ENCODE data around the gene IL25.
"Not testable (repeated sequence)": the region's sequence is repeated elsewhere in the genome, so short reads cannot be mapped to it uniquely, and the experiment has no call there.

IL25 gene

DNA sequence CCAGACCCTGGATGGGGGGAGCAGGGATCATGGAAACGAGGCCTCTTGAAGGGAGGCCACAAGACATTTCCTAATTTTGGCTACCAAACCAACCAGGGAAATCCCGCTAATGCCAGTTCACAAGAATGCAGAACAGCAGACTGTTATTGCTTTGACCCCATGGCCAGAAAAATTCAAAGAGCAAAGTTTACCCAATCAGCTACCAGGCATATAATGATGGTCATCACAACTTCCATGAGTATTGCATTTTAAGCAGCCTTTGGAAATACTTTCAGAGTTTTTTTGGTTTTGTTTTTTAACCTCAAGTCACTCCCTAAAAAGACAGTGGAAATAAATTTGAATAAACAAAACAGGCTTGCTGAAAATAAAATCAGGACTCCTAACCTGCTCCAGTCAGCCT is at the start of gene IL25:
TSS of gene IL25 (plus strand) at position 301 of the 400 bp plus-strand sequence.
- no peak for DNase-seq (ENCODE audit: low spot score)

DNA sequence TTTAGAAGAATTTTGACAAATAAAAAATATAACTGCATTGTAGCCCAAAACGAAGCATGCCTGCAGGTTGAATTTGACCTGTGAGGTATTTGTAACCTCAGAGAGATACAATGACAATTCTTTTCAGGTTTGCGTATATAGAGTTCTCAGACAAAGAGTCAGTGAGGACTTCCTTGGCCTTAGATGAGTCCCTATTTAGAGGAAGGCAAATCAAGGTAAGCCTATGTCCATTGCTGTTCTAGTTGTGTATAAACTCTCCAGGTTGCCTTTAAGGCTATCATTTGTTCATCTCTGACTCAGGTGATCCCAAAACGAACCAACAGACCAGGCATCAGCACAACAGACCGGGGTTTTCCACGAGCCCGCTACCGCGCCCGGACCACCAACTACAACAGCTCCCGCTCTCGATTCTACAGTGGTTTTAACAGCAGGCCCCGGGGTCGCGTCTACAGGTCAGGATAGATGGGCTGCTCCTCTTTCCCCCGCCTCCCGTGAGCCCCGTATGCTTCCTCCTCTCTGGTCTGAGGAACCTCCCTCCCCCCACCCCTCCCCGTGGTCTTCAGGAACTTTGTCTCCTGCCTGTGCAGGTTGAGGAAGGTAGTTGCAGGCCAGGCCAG is 48.7 kb upstream of the IL25 start:
- no peak for DNase-seq (ENCODE audit: low spot score)

DNA sequence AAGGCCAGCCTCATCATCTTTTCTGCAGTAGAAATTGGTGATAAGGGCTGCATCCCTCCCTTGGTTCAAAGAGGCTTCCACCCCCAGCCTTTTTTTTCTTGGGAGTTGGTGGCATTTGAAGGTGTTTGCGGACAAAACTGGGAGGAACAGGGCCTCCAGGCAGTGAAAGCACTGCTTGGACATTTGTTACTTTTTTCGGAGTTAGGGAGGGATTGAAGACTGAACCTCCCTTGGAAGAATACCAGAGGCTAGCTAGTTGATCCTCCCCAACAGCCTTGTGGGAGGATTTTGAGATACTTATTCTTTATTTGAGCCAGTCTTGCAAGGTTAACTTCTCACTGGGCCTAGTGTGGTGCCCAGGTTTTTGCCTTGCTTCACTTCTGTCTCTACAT is 48.2 kb upstream of the IL25 start:
- DNase-seq (ENCODE audit: low spot score) = no peak

DNA sequence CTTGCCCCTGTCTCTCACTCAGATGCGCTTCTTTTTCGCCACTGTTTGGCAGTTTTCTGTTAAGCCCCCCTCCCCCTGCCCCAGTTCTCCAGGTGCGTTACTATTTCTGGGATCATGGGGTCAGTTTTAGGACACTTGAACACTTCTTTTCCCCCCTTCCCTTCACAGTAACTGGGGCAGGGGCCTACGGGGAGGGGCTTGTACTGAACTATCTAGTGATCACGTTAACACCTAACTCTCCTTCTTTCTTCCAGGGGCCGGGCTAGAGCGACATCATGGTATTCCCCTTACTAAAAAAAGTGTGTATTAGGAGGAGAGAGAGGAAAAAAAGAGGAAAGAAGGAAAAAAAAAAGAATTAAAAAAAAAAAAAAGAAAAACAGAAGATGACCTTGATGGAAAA is 47.6 kb upstream of the IL25 start:
- DNase-seq (ENCODE audit: low spot score) = no peak

DNA sequence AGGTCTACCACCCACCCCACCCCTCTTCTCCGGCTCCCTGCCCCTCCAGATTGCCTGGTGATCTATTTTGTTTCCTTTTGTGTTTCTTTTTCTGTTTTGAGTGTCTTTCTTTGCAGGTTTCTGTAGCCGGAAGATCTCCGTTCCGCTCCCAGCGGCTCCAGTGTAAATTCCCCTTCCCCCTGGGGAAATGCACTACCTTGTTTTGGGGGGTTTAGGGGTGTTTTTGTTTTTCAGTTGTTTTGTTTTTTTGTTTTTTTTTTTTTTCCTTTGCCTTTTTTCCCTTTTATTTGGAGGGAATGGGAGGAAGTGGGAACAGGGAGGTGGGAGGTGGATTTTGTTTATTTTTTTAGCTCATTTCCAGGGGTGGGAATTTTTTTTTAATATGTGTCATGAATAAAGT is 46.9 kb upstream of the IL25 start:
- not testable (repeated sequence) for DNase-seq (ENCODE audit: low spot score)

DNA sequence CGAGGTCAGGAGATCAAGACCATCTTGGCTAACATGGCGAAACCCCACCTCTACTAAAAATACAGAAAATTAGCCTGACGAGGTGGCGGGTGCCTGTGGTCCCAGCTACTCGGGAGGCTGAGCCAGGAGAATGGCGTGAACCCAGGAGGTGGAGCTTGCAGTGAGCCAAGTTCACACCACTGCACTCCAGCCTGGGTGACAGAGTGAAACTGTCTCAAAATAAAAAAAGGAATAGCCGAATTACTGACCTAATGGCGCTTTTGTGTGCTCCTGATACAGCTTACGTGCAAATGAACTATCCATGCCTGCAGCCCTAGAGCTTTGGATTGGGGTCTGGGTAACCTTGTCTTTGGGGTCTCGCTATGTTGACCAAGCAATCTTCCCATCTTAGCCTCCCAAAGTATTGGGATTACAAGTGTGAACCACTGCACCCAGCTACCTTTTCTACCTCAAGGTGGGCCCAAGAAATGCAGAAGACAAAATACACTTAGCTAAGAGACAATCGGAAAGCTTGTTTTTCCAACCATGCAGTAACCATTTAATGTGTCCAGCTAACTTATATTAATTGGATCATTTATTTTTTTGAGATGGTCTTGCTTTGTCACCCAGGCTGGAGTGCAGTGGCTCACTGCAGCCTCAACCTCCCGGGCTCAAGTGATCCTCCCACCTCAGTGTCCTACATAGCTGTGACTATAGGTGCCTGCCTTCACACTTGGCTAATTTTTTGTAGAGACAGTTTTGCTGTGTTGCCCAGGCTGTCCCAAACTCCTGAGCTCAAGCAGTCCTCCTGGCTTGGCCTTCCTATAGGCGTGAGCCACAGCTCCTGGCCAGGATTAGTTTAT is 45.9 kb upstream of the IL25 start:
- DNase-seq (ENCODE audit: low spot score) = no peak

DNA sequence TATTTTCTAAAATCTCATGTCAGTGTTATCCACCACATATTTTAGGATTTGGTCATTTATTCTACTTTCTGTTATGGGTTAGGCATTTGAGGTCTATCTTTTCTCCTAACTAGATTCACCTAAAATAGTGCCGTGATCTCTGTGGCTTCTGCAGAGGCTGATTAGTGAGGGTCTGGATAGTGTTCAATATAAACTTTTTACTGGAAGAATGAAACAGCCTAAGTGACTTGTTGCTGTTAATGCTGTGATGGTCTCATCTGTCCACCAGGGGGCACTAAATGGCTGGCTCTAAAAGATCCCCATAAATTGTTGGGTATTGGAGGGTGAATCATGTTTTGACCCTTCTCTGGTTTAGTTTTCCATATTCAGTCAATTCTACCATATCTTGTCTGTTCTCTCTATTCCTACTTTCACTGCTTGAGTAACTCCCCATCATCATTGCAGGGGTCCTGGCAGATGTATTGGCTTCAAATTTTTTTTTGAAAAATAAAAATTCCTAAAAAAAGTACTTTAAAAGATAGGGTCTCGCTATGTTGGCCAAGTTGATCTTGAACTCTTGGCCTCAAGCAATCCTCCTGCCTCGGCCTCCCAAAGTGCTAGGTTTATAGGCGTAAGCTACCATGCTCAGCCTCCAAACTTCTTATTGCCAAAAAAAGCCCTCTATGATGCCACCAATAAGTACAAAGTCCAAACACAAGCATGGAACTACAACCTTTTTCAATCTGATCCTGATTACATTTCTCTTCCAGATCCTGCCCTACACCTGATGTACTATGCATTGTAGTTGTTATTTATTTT is 44.5 kb upstream of the IL25 start:
- DNase-seq (ENCODE audit: low spot score) = peak; percentile 79

DNA sequence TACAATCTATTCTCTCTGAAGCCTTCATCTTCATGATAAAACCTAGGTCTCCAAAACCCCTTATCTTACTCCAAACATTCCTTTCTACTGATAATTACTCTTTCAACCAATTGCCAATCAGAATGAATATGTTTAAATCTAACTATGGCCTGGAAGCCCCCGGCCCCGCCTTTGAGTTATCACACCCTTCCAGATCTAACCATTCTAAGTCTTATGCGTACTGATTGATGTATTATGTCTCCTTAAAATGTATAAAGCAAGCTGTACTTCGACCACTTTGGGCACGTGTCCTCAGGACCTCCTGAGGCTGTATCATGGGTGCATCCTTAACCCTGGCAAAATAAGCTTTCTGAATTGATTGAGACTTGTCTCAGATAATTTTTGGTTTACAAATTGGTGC is 37.0 kb upstream of the IL25 start:
- DNase-seq (ENCODE audit: low spot score) = no peak

DNA sequence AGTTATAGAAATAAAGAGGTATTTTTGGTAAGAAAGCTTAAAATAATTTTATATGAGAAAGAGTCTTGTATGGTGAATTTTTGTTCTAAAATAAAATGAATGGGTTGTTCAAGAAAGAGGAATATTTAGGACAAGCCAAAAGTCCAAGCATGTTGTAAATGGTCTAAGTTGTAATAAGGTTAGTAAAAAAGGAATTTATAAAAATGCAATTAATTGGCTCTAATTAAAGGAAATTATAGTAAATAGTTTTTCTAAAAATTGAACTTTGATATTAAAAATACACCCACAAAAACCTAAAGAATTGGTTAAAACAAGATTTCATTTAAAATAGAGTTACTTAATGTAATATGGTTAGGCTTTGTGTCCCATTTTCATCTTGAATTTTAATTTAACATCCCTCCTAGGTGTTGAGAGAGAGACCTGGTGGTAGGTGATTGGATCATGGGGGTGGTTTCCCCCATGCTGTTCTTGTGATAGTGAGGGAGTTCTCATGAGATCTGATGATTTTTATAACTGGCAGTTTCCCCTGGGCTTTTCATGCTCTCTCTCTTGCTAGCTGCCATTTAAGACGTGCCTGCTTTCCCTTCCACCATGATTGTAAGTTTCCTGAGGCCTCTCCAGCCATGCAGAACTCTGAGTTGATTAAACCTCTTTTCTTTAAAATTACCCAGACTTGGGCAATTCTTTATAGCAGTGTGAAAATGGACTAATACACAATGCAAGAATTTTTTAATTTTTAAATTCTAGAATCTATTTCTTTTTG is 32.9 kb upstream of the IL25 start:
- DNase-seq (ENCODE audit: low spot score) = no peak

DNA sequence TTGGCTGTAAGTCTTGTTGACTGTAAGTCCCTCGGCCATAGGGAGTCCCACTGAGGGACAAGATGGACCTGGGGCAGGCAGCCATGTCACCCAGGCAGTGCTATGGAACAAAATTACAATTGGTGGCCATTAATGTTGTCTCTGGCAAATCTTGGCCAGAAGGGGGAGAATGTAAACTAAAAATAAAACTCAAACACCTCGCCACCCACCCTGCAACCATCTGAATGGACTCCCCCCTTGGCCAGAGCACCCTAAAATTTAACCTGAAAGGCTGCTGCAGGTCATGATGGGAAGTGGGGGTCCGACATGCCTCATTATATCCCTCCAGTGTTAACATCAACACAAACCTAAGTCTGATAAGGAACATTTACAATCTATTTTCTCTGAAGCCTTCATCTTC is 28.1 kb upstream of the IL25 start:
- no peak for DNase-seq (ENCODE audit: low spot score)

DNA sequence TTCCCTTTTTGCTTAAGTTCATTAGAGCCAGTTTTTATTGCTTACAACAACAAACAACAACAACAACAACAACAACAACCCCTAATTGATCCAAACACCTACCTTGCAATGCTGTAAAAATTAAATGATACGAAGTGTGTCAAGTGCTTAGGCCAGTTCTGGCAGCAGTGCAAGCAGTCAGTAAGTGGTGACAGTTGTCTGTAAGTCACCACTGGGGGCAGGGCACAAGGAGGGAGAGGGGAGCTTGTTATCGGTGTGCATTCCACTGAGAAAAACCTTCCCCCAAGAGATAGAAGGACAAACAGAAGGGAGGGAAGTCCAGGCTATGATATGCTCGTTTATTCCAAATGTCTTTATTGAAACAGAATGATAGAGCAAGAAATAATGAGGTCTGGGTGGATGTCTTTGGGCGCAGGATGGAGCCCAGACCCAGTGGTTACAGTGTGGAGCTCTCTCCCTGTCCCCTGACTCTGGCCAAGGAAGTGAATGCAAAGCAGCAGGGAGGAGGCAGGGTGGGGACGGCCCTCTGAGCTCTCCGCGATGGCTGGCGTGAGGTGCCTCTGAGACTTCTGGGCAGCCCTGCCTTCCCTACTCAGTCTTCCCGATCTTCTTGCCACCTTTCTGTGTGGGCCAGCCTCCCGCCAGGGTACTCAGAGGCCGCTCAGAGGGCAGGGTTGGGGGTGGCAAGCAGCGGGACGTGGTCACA is 26.5 kb upstream of the IL25 start:
- no peak for DNase-seq (ENCODE audit: low spot score)

DNA sequence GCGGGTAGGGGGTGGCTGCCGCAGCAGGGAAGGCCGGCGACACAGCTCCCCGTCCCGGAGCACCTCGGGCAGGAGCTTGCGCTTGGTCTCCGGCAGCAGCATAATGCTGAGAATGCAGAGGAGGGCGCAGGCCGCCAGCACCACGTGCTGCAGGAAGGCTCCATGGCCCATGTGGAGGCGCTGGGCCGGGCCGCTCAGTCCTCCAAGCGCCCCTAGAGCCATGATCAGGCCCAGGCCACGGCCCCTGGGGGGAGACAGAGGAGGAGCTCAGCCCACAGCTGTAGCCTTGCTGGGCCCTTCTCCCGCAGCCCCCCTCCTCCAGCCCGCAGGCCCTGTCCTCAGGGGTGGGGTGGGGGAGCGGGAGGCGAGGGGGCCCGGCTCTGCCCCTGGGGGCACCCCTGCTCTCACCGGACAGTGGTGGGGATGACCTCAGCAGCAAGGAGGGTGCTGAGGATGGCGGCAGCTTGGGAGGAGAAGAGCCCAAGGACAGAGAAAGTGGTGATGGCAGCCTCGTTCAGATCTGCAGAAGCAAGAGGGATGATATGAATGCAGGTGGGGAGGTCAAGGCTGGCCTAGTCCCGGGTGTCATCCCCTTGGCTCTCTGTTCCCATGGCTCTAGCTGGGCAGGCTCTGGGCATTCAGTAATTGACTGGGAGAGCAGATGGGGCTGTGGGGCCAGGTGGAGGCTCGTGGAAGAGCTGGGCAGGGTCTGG is 25.8 kb upstream of the IL25 start:
- DNase-seq (ENCODE audit: low spot score) = no peak

DNA sequence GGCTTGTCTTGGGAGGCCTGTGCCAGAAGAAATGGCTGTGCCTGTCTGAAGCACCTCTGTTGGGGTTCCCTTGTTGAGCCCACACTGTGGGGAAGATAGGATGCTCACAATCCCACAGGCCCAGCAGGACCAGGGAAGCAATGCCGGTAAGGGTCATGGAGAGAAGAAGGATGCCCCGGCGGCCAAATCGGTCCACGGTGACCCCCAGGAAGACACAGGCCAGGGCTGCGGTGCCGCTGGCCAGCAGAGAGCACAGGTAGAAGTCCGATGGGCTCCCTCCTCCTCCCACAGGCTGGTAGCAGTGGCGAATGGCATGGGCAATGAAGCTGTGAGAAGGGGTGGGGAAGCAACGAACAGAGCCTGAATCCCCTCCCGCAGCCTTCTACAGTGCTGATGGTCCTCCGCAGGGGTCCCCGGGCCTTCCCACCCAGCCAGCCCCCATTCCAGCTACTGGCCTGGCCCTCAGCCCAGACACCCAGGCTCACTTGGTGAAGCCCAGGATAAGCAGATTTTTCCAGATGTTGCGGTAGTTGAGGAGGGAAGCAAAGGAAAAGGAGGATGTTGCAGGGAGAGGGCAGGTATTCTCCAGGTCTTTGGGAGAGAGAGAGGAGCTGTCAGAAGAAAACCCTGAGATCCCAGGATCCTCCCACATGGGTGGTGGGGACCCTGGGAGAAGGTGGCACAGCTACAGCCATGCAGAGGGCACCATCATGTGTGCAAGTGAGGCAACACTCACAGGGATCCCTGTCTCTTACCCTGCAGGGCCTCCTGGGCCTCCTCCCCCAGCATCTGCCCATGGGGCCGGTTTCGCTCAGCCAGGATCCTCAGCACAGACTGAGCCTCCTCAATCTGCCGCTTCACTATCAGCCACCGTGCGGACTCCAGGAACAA is 25.0 kb upstream of the IL25 start:
- no peak for DNase-seq (ENCODE audit: low spot score)

DNA sequence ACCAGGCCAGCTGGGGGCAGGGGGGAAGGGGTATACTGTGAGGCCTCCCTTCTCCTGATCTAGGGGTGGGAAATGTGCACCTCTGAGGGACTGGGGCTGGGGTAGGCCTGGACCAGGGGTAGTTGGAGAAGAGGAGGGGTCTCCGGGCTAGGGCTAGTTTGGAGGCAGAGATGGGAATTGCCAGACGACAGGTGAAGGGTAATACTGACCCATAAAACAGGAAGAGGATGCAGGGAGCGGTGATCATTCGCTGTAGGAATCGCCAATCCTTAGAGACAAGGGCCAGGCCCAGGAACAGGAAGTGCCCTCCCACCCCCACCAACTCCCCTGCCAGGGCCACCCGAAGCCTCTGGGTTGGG is 24.3 kb upstream of the IL25 start:
- no peak for DNase-seq (ENCODE audit: low spot score)

DNA sequence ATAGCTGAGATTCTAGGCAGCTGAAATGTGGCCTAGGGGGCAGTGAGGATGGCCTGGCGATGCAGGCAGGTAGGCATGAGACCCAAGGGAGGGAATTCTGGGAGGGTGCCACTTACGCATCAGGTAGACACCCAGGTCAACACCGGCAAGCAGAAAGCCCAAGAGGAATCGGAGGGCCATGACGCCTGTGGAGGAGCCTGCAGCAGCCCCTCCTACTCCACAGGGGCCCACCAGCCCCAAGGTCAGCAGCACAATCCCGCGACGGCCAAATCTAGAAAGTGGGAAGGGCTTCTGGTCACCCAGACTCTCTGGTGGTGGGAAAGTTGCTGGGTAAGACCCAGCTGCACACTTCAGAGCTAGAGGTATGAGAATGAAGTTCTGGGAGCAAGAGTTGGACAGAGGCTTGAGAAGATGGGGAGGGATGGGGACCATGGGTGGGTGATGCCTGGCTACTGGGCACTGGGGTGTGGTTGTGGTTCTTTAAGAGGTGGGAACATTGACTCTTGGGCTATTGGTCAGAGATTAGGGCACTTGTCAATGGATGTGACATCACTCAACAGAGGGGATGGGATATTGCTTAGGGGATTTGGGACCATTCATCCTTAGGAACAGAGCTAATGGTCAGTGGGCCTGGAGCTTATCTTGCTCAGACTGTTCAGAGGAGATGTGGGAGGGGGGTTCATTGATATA is 23.3 kb upstream of the IL25 start:
- no peak for DNase-seq (ENCODE audit: low spot score)

DNA sequence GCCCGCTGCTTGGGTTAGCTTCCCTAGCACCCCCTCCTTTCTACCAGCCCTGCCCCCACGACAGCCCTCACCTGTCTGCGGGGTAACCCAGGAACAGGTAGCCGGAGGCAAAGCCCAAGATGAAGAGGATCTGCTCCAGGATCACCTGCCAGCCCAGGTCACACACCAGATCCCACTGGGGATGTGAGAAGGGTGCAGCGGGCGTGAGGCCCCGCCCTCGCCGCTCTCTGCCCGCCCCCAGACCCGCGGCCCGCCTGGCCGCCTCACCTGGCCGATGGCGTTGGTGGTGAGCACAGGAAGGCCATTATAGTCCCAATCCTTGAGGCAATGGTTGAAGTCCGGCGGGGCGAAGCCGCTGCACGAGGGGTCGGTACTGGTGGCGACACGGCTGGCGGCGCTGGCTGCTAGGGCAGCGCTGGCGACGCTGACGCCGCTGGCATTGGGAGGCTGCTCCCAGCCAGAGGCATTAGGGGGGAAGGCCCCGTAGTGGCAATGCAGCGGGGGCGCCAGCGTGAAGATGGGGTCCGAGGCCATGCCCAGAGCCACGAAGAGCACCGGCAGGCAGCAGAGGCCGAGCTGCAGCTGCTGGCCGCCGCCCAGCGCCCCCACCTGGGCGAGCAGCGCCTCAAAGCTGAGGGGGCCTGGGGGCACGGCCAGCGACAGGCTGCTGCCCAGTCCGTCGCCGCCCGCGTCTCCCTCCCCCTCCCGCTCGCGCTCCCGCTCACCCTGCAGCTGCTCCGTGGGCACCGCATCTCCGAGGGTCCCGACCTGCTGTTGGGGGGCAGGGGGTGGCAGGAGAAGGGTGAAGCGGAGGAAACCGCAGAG is 20.7 kb upstream of the IL25 start:
- DNase-seq (ENCODE audit: low spot score) = no peak

DNA sequence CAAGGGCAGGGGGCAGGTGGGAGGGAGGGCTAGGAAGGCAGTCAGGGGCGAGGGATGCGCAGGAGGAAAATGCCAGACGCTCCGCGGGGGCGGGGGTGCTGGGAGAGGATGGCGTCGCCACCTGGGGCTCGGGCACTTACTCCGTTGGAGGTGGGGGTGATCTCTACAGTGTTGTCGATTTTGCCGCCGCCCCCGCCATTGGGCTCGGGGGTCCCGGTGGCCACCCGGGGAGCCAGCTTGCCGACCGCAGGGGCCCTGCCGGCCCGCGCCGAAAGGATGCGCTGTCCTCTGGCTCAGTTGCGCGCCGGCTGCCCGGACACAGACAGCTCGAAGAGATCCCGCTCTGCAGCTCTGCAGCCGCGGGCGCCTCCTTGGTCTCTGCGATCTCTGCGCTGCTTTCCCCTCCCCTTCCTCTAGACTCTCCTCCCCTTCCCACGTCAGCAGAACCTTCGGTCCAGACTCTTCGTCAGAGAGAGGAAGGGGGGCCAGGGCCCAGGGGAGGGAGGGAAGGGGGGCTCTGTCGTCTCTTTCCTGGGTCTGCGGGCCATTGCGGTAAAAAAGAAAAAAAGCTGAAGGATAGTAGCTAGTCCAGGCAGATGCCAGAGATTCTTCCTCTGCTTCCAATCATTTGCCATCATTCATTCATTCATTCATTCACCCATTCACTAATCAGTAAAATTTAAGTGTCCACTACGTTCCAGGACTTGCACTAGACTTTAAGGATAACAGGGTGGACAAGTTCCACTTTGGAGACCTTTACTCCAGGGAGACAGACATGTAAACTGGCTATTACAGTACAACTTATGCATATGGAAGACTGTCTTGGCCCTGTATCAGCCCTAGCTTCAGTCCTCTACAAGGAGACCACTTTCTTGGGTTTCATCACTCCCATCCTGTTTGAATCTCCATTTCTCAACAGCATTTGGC is 19.8 kb upstream of the IL25 start, which contains the start of gene SLC22A17:
TSS of gene SLC22A17 (minus strand) at position 382 of the 927 bp plus-strand sequence.
- DNase-seq (ENCODE audit: low spot score) = no peak
